ENCODE results near the gene ZC3H12D.

The ZC3H12D gene

GRCh38 chr6:149443411-149444181, 41.2 kb downstream of the ZC3H12D start:
- DNase-seq (ENCODE audit: low read depth) = no peak

GRCh38 chr6:149441740-149442139, 43.1 kb downstream of the ZC3H12D start:
- no peak for DNase-seq (ENCODE audit: low read depth)

- DNase-seq (ENCODE audit: low read depth) = no peak
Observed at GRCh38 chr6:149440735-149441671, 43.8 kb downstream of the ZC3H12D start.

GRCh38 chr6:149439626-149440025, 45.2 kb downstream of the ZC3H12D start:
- DNase-seq (ENCODE audit: low read depth) = no peak

GRCh38 chr6:149438855-149439254, 46.0 kb downstream of the ZC3H12D start:
- no peak for DNase-seq (ENCODE audit: low read depth)

GRCh38 chr6:149437212-149437611, 47.6 kb downstream of the ZC3H12D start:
- no peak for DNase-seq (ENCODE audit: low read depth)

- no peak for DNase-seq (ENCODE audit: low read depth)
Observed at GRCh38 chr6:149436647-149437046, 48.2 kb downstream of the ZC3H12D start.

- no peak for DNase-seq (ENCODE audit: low read depth)
Observed at GRCh38 chr6:149435919-149436586, 48.8 kb downstream of the ZC3H12D start.

GRCh38 chr6:149433881-149434280, 50.9 kb downstream of the ZC3H12D start:
- no peak for DNase-seq (ENCODE audit: low read depth)

GRCh38 chr6:149433405-149433804, 51.4 kb downstream of the ZC3H12D start:
- DNase-seq (ENCODE audit: low read depth) = no peak

- DNase-seq (ENCODE audit: low read depth) = peak; percentile 88
Observed at GRCh38 chr6:149431905-149432775, 52.7 kb downstream of the ZC3H12D start.

GRCh38 chr6:149429427-149430360, 55.1 kb downstream of the ZC3H12D start:
- DNase-seq (ENCODE audit: low read depth) = no peak

GRCh38 chr6:149428606-149429005, 56.2 kb downstream of the ZC3H12D start:
- DNase-seq (ENCODE audit: low read depth) = no peak

- no peak for DNase-seq (ENCODE audit: low read depth)
Observed at GRCh38 chr6:149425754-149426153, 59.1 kb downstream of the ZC3H12D start.

- DNase-seq (ENCODE audit: low read depth) = no peak
Observed at GRCh38 chr6:149425224-149425623, 59.6 kb downstream of the ZC3H12D start.

GRCh38 chr6:149423964-149424440, 60.8 kb downstream of the ZC3H12D start:
- DNase-seq (ENCODE audit: low read depth) = no peak

- DNase-seq (ENCODE audit: low read depth) = no peak
Observed at GRCh38 chr6:149422581-149422980, 62.2 kb downstream of the ZC3H12D start.

GRCh38 chr6:149421132-149421531, 63.7 kb downstream of the ZC3H12D start:
- no peak for DNase-seq (ENCODE audit: low read depth)

GRCh38 chr6:149419696-149420404, 65.0 kb downstream of the ZC3H12D start:
- no peak for DNase-seq (ENCODE audit: low read depth)

- DNase-seq (ENCODE audit: low read depth) = no peak
Observed at GRCh38 chr6:149414821-149415220, 70.0 kb downstream of the ZC3H12D start.
